SJSA1 (cell line): ENCODE results near the gene DUS2. TPM values are rescaled to one million over a fixed set of nuclear protein-coding genes. Genes with fewer than 3 reads are reported as not detected.
A peak's percentile ranks its signal among the peaks of the same experiment; 100 is the strongest.

Experiments used
- DNase-seq, 2 experiments: peaks; one replicate each; pipeline ENCODE4 v3.0.0-alpha.2; 2015 to 2020; ENCODE audit warnings: low spot score in 2 of 2, low read depth in 1 of 2
- H3K27ac ChIP-seq: fragments of 250-450 bp; sonication (Bioruptor Pico); 2 replicates; pipeline ENCODE4 v1.5.1; 2020; ENCODE audit warnings: mild to moderate bottlenecking, moderate library complexity
- H3K27me3 ChIP-seq: fragments of 250-450 bp; sonication (Bioruptor Pico); replicated peaks from 2 replicates; pipeline ENCODE4 v1.5.1; 2020; ENCODE audit warnings: mild to moderate bottlenecking, moderate library complexity
- H3K36me3 ChIP-seq: fragments of 250-450 bp; sonication (Bioruptor Pico); 2 replicates; pipeline ENCODE4 v1.5.1; 2020; ENCODE audit warnings: mild to moderate bottlenecking
- H3K4me1 ChIP-seq: fragments of 250-450 bp; sonication (Bioruptor Pico); replicated peaks from 2 replicates; pipeline ENCODE4 v1.6.1; 2021; ENCODE audit warnings: mild to moderate bottlenecking
- H3K4me3 ChIP-seq: fragments of 250-450 bp; sonication (Bioruptor Pico); 2 replicates; pipeline ENCODE4 v1.5.1; 2020; ENCODE audit warnings: mild to moderate bottlenecking
- H3K9me3 ChIP-seq: fragments of 250-450 bp; sonication (Bioruptor Pico); replicated peaks from 2 replicates; pipeline ENCODE4 v1.5.1; 2020; ENCODE audit warnings: mild to moderate bottlenecking
- total RNA-seq: library from RNA; depleted of rRNA; stranded (reverse); fragments of >200 nt; shearing (Covaris generic); gene quantifications from 2 replicates; pipeline ENCODE4 v1.2.3, GENCODE V29; 2014

The DUS2 gene
- total RNA-seq, 1 experiment from 2014 or later, result 28.3 TPM

GRCh38 chr16:68082629-68083238 lies 59.6 kb downstream of the DUS2 start:
- Histone ChIP-seq H3K9me3 (no peaks in the 10 kb centered on the region), H3K4me1 (peaks cover 19% of the 10 kb centered on the region), H3K36me3 (peaks cover 16% of the 10 kb centered on the region), H3K27me3 (no peaks in the 10 kb centered on the region), H3K4me3 (no peak overlapping the region), H3K27ac (no peak overlapping the region)
- no peak for DNase-seq

- H3K4me3 ChIP-seq, result no peak overlapping the region
- H3K27me3 ChIP-seq, result no peaks in the 10 kb centered on the region
- H3K27ac ChIP-seq, result no peak overlapping the region
- DNase-seq, result no peak
- H3K9me3 ChIP-seq, result no peaks in the 10 kb centered on the region
- H3K4me1 ChIP-seq, result peaks cover 19% of the 10 kb centered on the region
- H3K36me3 ChIP-seq, result peaks cover 12% of the 10 kb centered on the region
Measured at GRCh38 chr16:68083239-68083781, 60.2 kb downstream of the DUS2 start.

GRCh38 chr16:68083861-68084503 lies 60.9 kb downstream of the DUS2 start:
- H3K4me1 ChIP-seq, result peaks cover 19% of the 10 kb centered on the region
- H3K36me3 ChIP-seq, result peaks cover 6% of the 10 kb centered on the region
- H3K9me3 ChIP-seq, result no peaks in the 10 kb centered on the region
- H3K27ac ChIP-seq, result peak overlapping the region; percentile 89
- peak overlapping the region; percentile 97 for H3K4me3 ChIP-seq
- H3K27me3 ChIP-seq, result no peaks in the 10 kb centered on the region
- DNase-seq, result no peak

- H3K9me3 ChIP-seq, result no peaks in the 10 kb centered on the region
- peaks cover 19% of the 10 kb centered on the region for H3K4me1 ChIP-seq
- peaks cover 6% of the 10 kb centered on the region for H3K36me3 ChIP-seq
- H3K27ac ChIP-seq, result peak overlapping the region; percentile 89
- no peaks in the 10 kb centered on the region for H3K27me3 ChIP-seq
- peak; percentile 90 to 91 for DNase-seq
- H3K4me3 ChIP-seq, result peak overlapping the region; percentile 97
Measured at GRCh38 chr16:68084504-68085258, 61.6 kb downstream of the DUS2 start.

- Histone ChIP-seq H3K27ac (peak within 1 kb of the TSS; percentile 89), H3K9me3 (no peaks in the 10 kb centered on the region), H3K4me3 (peak within 1 kb of the TSS; percentile 97), H3K27me3 (no peaks in the 10 kb centered on the region), H3K36me3 (peaks cover 6% of the 10 kb centered on the region), H3K4me1 (peaks cover 19% of the 10 kb centered on the region)
- peak; percentile 90 to 99 for DNase-seq
Measured at GRCh38 chr16:68085259-68086071, 62.4 kb downstream of the DUS2 start, which contains the start of gene NFATC3. Gene NFATC3 (plus strand): TSS chr16:68085370. CDS start chr16:68085682, 312 bp downstream.

GRCh38 chr16:68086336-68086841 lies 63.3 kb downstream of the DUS2 start:
- H3K4me3 ChIP-seq, result peak overlapping the region; percentile 97
- peak overlapping the region; percentile 31; the same call in 1 of the 2 replicates for H3K27ac ChIP-seq
- peak in 1 of 2 experiments; percentile 38 for DNase-seq
- H3K27me3 ChIP-seq, result no peaks in the 10 kb centered on the region
- H3K4me1 ChIP-seq, result peaks cover 22% of the 10 kb centered on the region
- no peaks in the 10 kb centered on the region for H3K9me3 ChIP-seq
- peaks cover 6% of the 10 kb centered on the region for H3K36me3 ChIP-seq

GRCh38 chr16:68086860-68087268 lies 63.8 kb downstream of the DUS2 start:
- H3K9me3 ChIP-seq, result no peaks in the 10 kb centered on the region
- peaks cover 6% of the 10 kb centered on the region for H3K36me3 ChIP-seq
- no peak overlapping the region for H3K27ac ChIP-seq
- H3K4me3 ChIP-seq, result peak overlapping the region; percentile 97
- peaks cover 26% of the 10 kb centered on the region for H3K4me1 ChIP-seq
- H3K27me3 ChIP-seq, result no peaks in the 10 kb centered on the region
- DNase-seq, result no peak

- H3K9me3 ChIP-seq, result no peaks in the 10 kb centered on the region
- no peak for DNase-seq
- peaks cover 6% of the 10 kb centered on the region for H3K36me3 ChIP-seq
- H3K27me3 ChIP-seq, result no peaks in the 10 kb centered on the region
- no peak overlapping the region for H3K4me3 ChIP-seq
- H3K27ac ChIP-seq, result no peak overlapping the region
- peaks cover 28% of the 10 kb centered on the region for H3K4me1 ChIP-seq
Measured at GRCh38 chr16:68087688-68088087, 64.6 kb downstream of the DUS2 start.

GRCh38 chr16:68088130-68088972 lies 65.3 kb downstream of the DUS2 start:
- Histone ChIP-seq H3K4me1 (peaks cover 28% of the 10 kb centered on the region), H3K36me3 (peaks cover 6% of the 10 kb centered on the region), H3K9me3 (no peaks in the 10 kb centered on the region), H3K4me3 (no peak overlapping the region), H3K27ac (no peak overlapping the region), H3K27me3 (no peaks in the 10 kb centered on the region)
- DNase-seq, result no peak

- no peak overlapping the region for H3K4me3 ChIP-seq
- H3K9me3 ChIP-seq, result no peaks in the 10 kb centered on the region
- DNase-seq, result no peak
- no peaks in the 10 kb centered on the region for H3K27me3 ChIP-seq
- H3K36me3 ChIP-seq, result peaks cover 6% of the 10 kb centered on the region
- no peak overlapping the region for H3K27ac ChIP-seq
- H3K4me1 ChIP-seq, result peaks cover 24% of the 10 kb centered on the region
Measured at GRCh38 chr16:68089067-68089466, 66.0 kb downstream of the DUS2 start.

GRCh38 chr16:68090130-68090529 lies 67.0 kb downstream of the DUS2 start:
- Histone ChIP-seq H3K4me1 (peaks cover 16% of the 10 kb centered on the region; the same call in 1 of the 2 replicates), H3K9me3 (no peaks in the 10 kb centered on the region), H3K27ac (no peak overlapping the region), H3K27me3 (no peaks in the 10 kb centered on the region), H3K36me3 (peaks cover 6% of the 10 kb centered on the region), H3K4me3 (no peak overlapping the region)
- DNase-seq, result no peak

GRCh38 chr16:68090533-68090932 lies 67.4 kb downstream of the DUS2 start:
- peaks cover 3% of the 10 kb centered on the region for H3K36me3 ChIP-seq
- H3K4me3 ChIP-seq, result no peak overlapping the region
- peaks cover 16% of the 10 kb centered on the region; the same call in 1 of the 2 replicates for H3K4me1 ChIP-seq
- H3K27ac ChIP-seq, result no peak overlapping the region
- no peak for DNase-seq
- no peaks in the 10 kb centered on the region for H3K27me3 ChIP-seq
- no peaks in the 10 kb centered on the region for H3K9me3 ChIP-seq
